OCI-LY3 (cell line): ENCODE measurements around the gene INKA2.

Experiments used
- H2AFZ ChIP-seq: fragments of 200-600, 300-600 bp; shearing (Covaris generic); 2 replicates; pipeline ENCODE4 v1.6.0; 2014; ENCODE audit warnings: antibody characterized with exemption, low read depth, low read length
- H3K27ac ChIP-seq: fragments of 200-600, 300-600 bp; sonication (generic); 2 replicates; pipeline ENCODE4 v1.5.1; 2014; ENCODE audit warnings: mild to moderate bottlenecking, low read length, moderate library complexity, mixed read lengths
- H3K27me3 ChIP-seq: fragments of 200-600, 300-600 bp; sonication (generic); 2 replicates; pipeline ENCODE4 v1.6.1; 2014; ENCODE audit warnings: low read depth, low read length, mixed read lengths
- H3K36me3 ChIP-seq: fragments of 200-600, 300-600 bp; sonication (generic); replicated peaks from 2 replicates; pipeline ENCODE3; 2014; ENCODE audit warnings: low read depth, low read length, mixed read lengths
- H3K4me1 ChIP-seq: fragments of 300-600, 200-600 bp; sonication (generic); 2 replicates; pipeline ENCODE4 v1.6.1; 2014; ENCODE audit warnings: low read length, mixed read lengths
- H3K4me2 ChIP-seq: fragments of 200-600, 300-600 bp; sonication (generic); 2 replicates; pipeline ENCODE4 v1.6.1; 2014; ENCODE audit warnings: low read length, mixed read lengths
- H3K4me3 ChIP-seq: fragments of 300-600, 200-600 bp; sonication (generic); 2 replicates; pipeline ENCODE4 v1.5.1; 2014; ENCODE audit warnings: antibody characterized with exemption, mild to moderate bottlenecking, low read length, moderate library complexity
- H3K79me2 ChIP-seq: fragments of 300-600, 200-600 bp; shearing (Covaris generic); 2 replicates; pipeline ENCODE4 v1.6.1; 2014; ENCODE audit warnings: mild to moderate bottlenecking, low read length, mixed read lengths
- H3K9ac ChIP-seq: fragments of 300-600, 200-600 bp; shearing (Covaris generic); 2 replicates; pipeline ENCODE4 v1.6.0; 2014; ENCODE audit warnings: mild to moderate bottlenecking, low read length, moderate library complexity
- H3K9me3 ChIP-seq: fragments of 200-600, 300-600 bp; shearing (Covaris generic); 2 replicates; pipeline ENCODE4 v1.6.1; 2014; ENCODE audit warnings: low read length, mixed read lengths; ENCODE audit not compliant: insufficient read depth
- H4K20me1 ChIP-seq: fragments of 200-600, 300-600 bp; sonication (generic); 2 replicates; pipeline ENCODE4 v1.6.1; 2016; ENCODE audit warnings: low read length, mixed read lengths; ENCODE audit not compliant: insufficient read depth
- EZH2phosphoT487 ChIP-seq: fragments of 200-600 bp; shearing (Covaris generic); IDR thresholded peaks from 2 replicates; pipeline ENCODE4 v1.6.1; 2018; ENCODE audit warnings: antibody characterized with exemption, mixed run types, low read depth
- TF ChIP-seq, protein P1 (sequence below): fragments of 200-600, 300-600 bp; sonication (generic); IDR thresholded peaks from 2 replicates; pipeline ENCODE4 v1.5.1; 2014; ENCODE audit warnings: antibody characterized with exemption, low read length, low read depth

The INKA2 gene

DNA sequence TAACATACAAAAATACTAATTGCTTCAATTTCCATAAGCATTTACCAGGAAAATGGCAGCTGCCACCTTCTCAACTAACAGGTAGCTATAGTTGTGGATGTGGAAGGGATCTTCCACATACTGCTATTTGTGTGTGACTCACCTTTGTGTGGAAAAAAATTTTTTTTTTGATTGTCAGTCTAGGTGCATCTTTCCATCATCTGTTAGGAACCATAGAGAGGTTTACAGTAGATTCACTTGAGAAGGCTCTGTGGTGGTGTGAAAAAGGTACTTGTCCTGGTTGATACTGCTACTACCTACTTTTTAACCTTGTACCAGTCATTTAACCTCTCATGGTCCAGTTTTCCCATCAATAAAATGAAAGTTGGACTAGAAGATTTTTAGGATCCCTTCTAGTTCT lies 29.4 kb upstream of the INKA2 start:
- Histone ChIP-seq H3K27me3 (no peaks in the 10 kb centered on the region), H3K4me2 (no peak overlapping the region), H4K20me1 (no peaks in the 10 kb centered on the region), H3K9ac (no peak overlapping the region), H3K9me3 (no peaks in the 10 kb centered on the region), H3K4me1 (no peaks in the 10 kb centered on the region), H3K4me3 (no peak overlapping the region), H3K79me2 (0 out of 2 replicates have a peak, but pooled peaks cover 9% of the 10 kb centered on the region), H3K27ac (no peak overlapping the region), H3K36me3 (peaks cover 28% of the 10 kb centered on the region), H2AFZ (no peak overlapping the region)
- TF ChIP-seq, protein P1, sequence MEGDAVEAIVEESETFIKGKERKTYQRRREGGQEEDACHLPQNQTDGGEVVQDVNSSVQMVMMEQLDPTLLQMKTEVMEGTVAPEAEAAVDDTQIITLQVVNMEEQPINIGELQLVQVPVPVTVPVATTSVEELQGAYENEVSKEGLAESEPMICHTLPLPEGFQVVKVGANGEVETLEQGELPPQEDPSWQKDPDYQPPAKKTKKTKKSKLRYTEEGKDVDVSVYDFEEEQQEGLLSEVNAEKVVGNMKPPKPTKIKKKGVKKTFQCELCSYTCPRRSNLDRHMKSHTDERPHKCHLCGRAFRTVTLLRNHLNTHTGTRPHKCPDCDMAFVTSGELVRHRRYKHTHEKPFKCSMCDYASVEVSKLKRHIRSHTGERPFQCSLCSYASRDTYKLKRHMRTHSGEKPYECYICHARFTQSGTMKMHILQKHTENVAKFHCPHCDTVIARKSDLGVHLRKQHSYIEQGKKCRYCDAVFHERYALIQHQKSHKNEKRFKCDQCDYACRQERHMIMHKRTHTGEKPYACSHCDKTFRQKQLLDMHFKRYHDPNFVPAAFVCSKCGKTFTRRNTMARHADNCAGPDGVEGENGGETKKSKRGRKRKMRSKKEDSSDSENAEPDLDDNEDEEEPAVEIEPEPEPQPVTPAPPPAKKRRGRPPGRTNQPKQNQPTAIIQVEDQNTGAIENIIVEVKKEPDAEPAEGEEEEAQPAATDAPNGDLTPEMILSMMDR = no peak
- TF ChIP-seq EZH2phosphoT487 = no peak

DNA sequence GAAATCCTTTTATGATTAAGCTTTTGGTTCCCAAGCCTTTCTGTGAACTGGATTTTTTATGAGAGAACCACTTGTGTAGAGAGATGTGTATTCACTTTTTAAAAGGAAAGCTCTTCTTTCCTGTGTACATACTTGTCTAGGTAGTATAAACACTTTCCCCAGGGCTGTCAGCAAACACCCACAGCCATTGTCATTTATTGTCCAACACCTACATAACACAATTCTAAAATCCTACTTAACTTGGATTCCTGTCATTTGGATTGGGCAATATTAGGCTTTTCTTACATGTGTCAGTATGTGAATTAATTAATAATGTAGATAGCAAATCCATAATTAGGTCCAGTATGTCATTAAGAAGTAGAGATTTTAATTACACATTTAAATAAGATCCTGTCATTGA lies 28.8 kb upstream of the INKA2 start:
- Histone ChIP-seq H3K36me3 (peaks cover 28% of the 10 kb centered on the region), H3K27me3 (no peaks in the 10 kb centered on the region)

DNA sequence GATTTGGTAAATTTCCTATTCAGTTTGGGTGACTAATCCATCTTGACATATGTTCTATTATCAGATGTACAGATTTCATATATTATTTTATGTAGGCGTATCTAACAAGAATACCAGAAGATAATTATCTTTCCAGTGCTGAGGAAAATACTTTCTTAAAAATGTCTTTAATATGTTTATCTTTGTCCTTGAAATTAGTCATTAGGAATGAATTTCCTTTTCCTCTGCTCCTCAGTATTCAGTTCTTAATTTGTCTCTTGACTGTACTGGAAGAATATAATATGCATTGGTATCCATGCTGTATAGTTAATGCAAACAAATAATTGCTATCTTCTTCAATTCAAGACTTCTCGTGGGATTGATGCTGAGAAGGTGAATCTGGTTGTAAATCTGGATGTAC lies 23.1 kb upstream of the INKA2 start:
- no peaks in the 10 kb centered on the region for H3K27me3 ChIP-seq
- H3K9me3 ChIP-seq = no peaks in the 10 kb centered on the region
- no peak overlapping the region for H2AFZ ChIP-seq
- H4K20me1 ChIP-seq = no peaks in the 10 kb centered on the region
- no peak overlapping the region for H3K27ac ChIP-seq
- peaks cover 16% of the 10 kb centered on the region for H3K79me2 ChIP-seq
- no peak overlapping the region for H3K4me2 ChIP-seq
- H3K4me1 ChIP-seq = no peaks in the 10 kb centered on the region; the same call in 1 of the 2 replicates
- TF ChIP-seq, protein P1 = no peak
- no peak for TF ChIP-seq EZH2phosphoT487
- no peak overlapping the region for H3K4me3 ChIP-seq
- H3K9ac ChIP-seq = no peak overlapping the region
- peaks cover 38% of the 10 kb centered on the region for H3K36me3 ChIP-seq

More for the DNA sequence above, 28.8 kb upstream of the INKA2 start:
- TF ChIP-seq EZH2phosphoT487 = no peak
- TF ChIP-seq, protein P1 = no peak
- Histone ChIP-seq H2AFZ (no peak overlapping the region), H3K4me1 (no peaks in the 10 kb centered on the region), H3K4me3 (no peak overlapping the region), H3K4me2 (no peak overlapping the region), H3K9ac (no peak overlapping the region), H3K27ac (no peak overlapping the region), H3K79me2 (0 out of 2 replicates have a peak, but pooled peaks cover 9% of the 10 kb centered on the region), H4K20me1 (no peaks in the 10 kb centered on the region), H3K9me3 (no peaks in the 10 kb centered on the region)

DNA sequence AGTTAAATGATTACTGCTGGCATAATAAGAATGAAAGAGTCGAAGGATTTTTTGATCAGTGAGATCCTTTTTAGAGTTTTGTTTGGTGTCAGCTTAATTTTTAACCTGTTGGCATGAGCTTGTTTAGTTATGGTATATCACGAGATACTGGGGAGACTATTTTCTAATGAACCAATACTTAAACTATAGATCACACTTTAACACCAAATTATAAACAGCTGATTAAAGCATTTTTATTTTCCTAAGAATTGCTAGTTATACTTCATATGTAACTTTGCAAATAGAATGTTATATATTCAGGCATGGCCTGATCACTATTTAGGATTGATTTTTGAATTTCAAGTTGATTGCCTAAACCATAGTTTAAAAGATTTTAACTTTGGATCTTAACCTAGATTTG lies 22.5 kb upstream of the INKA2 start:
- H3K79me2 ChIP-seq = peaks cover 22% of the 10 kb centered on the region
- no peak overlapping the region for H3K9ac ChIP-seq
- no peak overlapping the region for H2AFZ ChIP-seq
- H3K4me3 ChIP-seq = no peak overlapping the region
- no peak overlapping the region for H3K27ac ChIP-seq
- H3K9me3 ChIP-seq = no peaks in the 10 kb centered on the region
- H3K4me1 ChIP-seq = peaks cover 6% of the 10 kb centered on the region
- H3K4me2 ChIP-seq = no peak overlapping the region
- H3K36me3 ChIP-seq = peaks cover 38% of the 10 kb centered on the region
- H3K27me3 ChIP-seq = no peaks in the 10 kb centered on the region
- TF ChIP-seq EZH2phosphoT487 = no peak
- TF ChIP-seq, protein P1 = no peak
- no peaks in the 10 kb centered on the region for H4K20me1 ChIP-seq
